Chondrocyte (in vitro differentiated cells): ENCODE data around the gene MMP2. TPM values are rescaled to one million over a fixed set of nuclear protein-coding genes. Genes with fewer than 3 reads are reported as not detected.

Source experiments
- DNase-seq: peaks from one replicate; pipeline ENCODE4 v3.0.0; 2021; ENCODE audit warnings: mixed read lengths, low spot score
- H3K27ac Mint-ChIP-seq: one replicate; pipeline ENCODE4 v1.8.0; 2021; ENCODE audit warnings: mild to moderate bottlenecking, moderate library complexity, mixed read lengths; ENCODE audit not compliant: unreplicated experiment
- H3K27me3 Mint-ChIP-seq: 2 replicates; pipeline ENCODE4 v1.8.0; 2021; ENCODE audit warnings: low read depth, mixed read lengths
- H3K36me3 Mint-ChIP-seq: 2 replicates; pipeline ENCODE4 v1.8.0; 2021; ENCODE audit warnings: low read depth, mixed read lengths
- H3K4me1 Mint-ChIP-seq: 2 replicates; pipeline ENCODE4 v1.8.0; 2021; ENCODE audit warnings: low read depth, mild to moderate bottlenecking, mixed read lengths
- H3K4me3 Mint-ChIP-seq: one replicate; pipeline ENCODE4 v1.8.0; 2021; ENCODE audit warnings: mild to moderate bottlenecking, moderate library complexity, mixed read lengths; ENCODE audit not compliant: unreplicated experiment
- H3K9me3 Mint-ChIP-seq: 2 replicates; pipeline ENCODE4 v1.8.0; 2021; ENCODE audit warnings: low read depth, mixed read lengths
- CTCF ChIP-seq: fragments of 200-600 bp; sonication (generic); IDR thresholded peaks from 2 replicates; pipeline ENCODE4 v1.5.0; 2021; ENCODE audit warnings: antibody characterized with exemption, mild to moderate bottlenecking, moderate library complexity
- total RNA-seq: library from RNA; stranded (reverse); gene quantifications from 3 replicates; pipeline ENCODE4 v1.2.1, GENCODE V29; 2021

Gene MMP2
- total RNA-seq, 1 donor from 2014 or later = 227 TPM

- TF ChIP-seq CTCF = no peak
- H3K9me3 Mint-ChIP-seq = no peaks in the 10 kb centered on the region
- H3K27ac Mint-ChIP-seq = no peak overlapping the region
- H3K4me1 Mint-ChIP-seq = peaks cover 54% of the 10 kb centered on the region
- no peak overlapping the region for H3K4me3 Mint-ChIP-seq
- DNase-seq = no peak
- H3K27me3 Mint-ChIP-seq = no peaks in the 10 kb centered on the region
- peaks cover 3% of the 10 kb centered on the region for H3K36me3 Mint-ChIP-seq
Observed at GRCh38 chr16:55503726-55504550, 24.9 kb downstream of the MMP2 start.

- Mint-ChIP-seq H3K27ac (no peak overlapping the region), H3K4me3 (no peak overlapping the region), H3K27me3 (no peaks in the 10 kb centered on the region), H3K36me3 (peaks cover 3% of the 10 kb centered on the region), H3K4me1 (peaks cover 50% of the 10 kb centered on the region), H3K9me3 (no peaks in the 10 kb centered on the region)
- no peak for DNase-seq
- no peak for TF ChIP-seq CTCF
Observed at GRCh38 chr16:55505333-55506015, 26.5 kb downstream of the MMP2 start.

GRCh38 chr16:55506083-55506482, 27.1 kb downstream of the MMP2 start:
- Mint-ChIP-seq H3K36me3 (peaks cover 3% of the 10 kb centered on the region), H3K4me1 (peaks cover 44% of the 10 kb centered on the region), H3K27me3 (no peaks in the 10 kb centered on the region), H3K4me3 (no peak overlapping the region), H3K9me3 (no peaks in the 10 kb centered on the region), H3K27ac (no peak overlapping the region)
- no peak for TF ChIP-seq CTCF
- no peak for DNase-seq

GRCh38 chr16:55506708-55507107, 27.7 kb downstream of the MMP2 start:
- Mint-ChIP-seq H3K4me3 (no peak overlapping the region), H3K36me3 (peaks cover 3% of the 10 kb centered on the region), H3K4me1 (peaks cover 38% of the 10 kb centered on the region), H3K9me3 (no peaks in the 10 kb centered on the region), H3K27me3 (no peaks in the 10 kb centered on the region), H3K27ac (no peak overlapping the region)
- no peak for TF ChIP-seq CTCF
- DNase-seq = no peak

- Mint-ChIP-seq H3K9me3 (peaks cover 10% of the 10 kb centered on the region), H3K36me3 (peaks cover 4% of the 10 kb centered on the region), H3K4me3 (peak overlapping the region; percentile 85), H3K27me3 (no peaks in the 10 kb centered on the region), H3K4me1 (peaks cover 21% of the 10 kb centered on the region), H3K27ac (peak overlapping the region; percentile 74)
- no peak for DNase-seq
- no peak for TF ChIP-seq CTCF
Observed at GRCh38 chr16:55508271-55508921, 29.4 kb downstream of the MMP2 start.
